ENCODE data around the gene GALNT1. TPM values are rescaled to one million over a fixed set of nuclear protein-coding genes. Genes with fewer than 3 reads are reported as not detected.

Gene GALNT1
- total RNA-seq, 1 experiment from 2014 or later, result 54.7 TPM

- no peaks in the 10 kb centered on the region for H4K20me1 ChIP-seq (ENCODE audit: insufficient read depth)
- no peaks in the 10 kb centered on the region for H3K27me3 ChIP-seq (ENCODE audit: insufficient read depth, low read length)
- BruUV-seq (replicated peaks), result no TSS peak
- ATAC-seq, result no peak
- H3K4me2 ChIP-seq (ENCODE audit: low read length), result no peak overlapping the region
- RAD21 ChIA-PET (ENCODE audit: low non-redundant PET in 1 of 2, low total read pairs in 2 of 2, uncharacterized antibody in 2 of 2, unreplicated experiment in 2 of 2), result no interaction called here
- H3K36me3 ChIP-seq (ENCODE audit: control insufficient read depth in 1 of 2, insufficient read depth in 2 of 2, low read length in 2 of 2), result no peaks in the 10 kb centered on the region
- no peak overlapping the region for H3K9ac ChIP-seq (ENCODE audit: low read length)
- no peak for TF ChIP-seq YY1 (IDR thresholded peaks at IDR 0.05; ENCODE audit: extremely low read depth, insufficient replicate concordance, low read depth, low read length)
- no peak for TF ChIP-seq SP1 (IDR thresholded peaks at IDR 0.05; ENCODE audit: low read depth)
- peak; percentile 19; the same call in 1 of the 2 replicates for TF ChIP-seq REST (IDR thresholded peaks at IDR 0.05; ENCODE audit: low read depth)
- no peak for TF ChIP-seq SRF (IDR thresholded peaks at IDR 0.05; ENCODE audit: low read depth)
- no peak overlapping the region for H3K27ac ChIP-seq (ENCODE audit: low read depth, low read length)
- 0 out of 4 replicates have a peak, but pooled peaks cover 0 to 4% of the 10 kb centered on the region in 2 experiments for H3K9me3 ChIP-seq (ENCODE audit: control insufficient read depth in 1 of 2, insufficient read depth in 1 of 2, low read depth in 1 of 2, low read length in 2 of 2)
- POLR2A ChIA-PET, result no interaction called here
- no peak overlapping the region for H2AFZ ChIP-seq (ENCODE audit: low read depth, low read length, poor library complexity, severe bottlenecking)
- H3K79me2 ChIP-seq (ENCODE audit: insufficient read depth, low read length), result no peaks in the 10 kb centered on the region
- CTCF ChIA-PET, result no interaction called here
- no peaks in the 10 kb centered on the region for H3K9me2 ChIP-seq (ENCODE audit: insufficient read depth)
- H3K4me3 ChIP-seq (replicated peaks in 1 of 2; ENCODE audit: low read depth in 1 of 2, low read length in 2 of 2), result no peak overlapping the region
- H3K4me1 ChIP-seq (ENCODE audit: control insufficient read depth in 1 of 2, insufficient read depth in 2 of 2, low read length in 2 of 2), result no peaks in the 10 kb centered on the region
- DNase-seq (ENCODE audit: low read depth, low spot score), result no peak
- intact Hi-C loops (cut with micrococcal nuclease), result no loop called here
These were observed 90.5 kb downstream of the GALNT1 start for GRCh38 chr18:35671966-35672603.

- no peak for TF ChIP-seq ZFX (IDR thresholded peaks at IDR 0.05)
- TF ChIP-seq FOSL1 (IDR thresholded peaks at IDR 0.05; ENCODE audit: low read depth), result no peak
- TF ChIP-seq ZNF274 (IDR thresholded peaks at IDR 0.05; ENCODE audit: low read depth, low read length), result no peak
- no peak for TF ChIP-seq REST (IDR thresholded peaks at IDR 0.05; ENCODE audit: low read depth)
- TF ChIP-seq CEBPB (IDR thresholded peaks at IDR 0.05; ENCODE audit: low read depth), result no peak
- TF ChIP-seq CBX3 (IDR thresholded peaks at IDR 0.05; ENCODE audit: low read depth), result no peak
- ChIA-PET RAD21 (ENCODE audit: low non-redundant PET in 1 of 2, low total read pairs in 2 of 2, uncharacterized antibody in 2 of 2, unreplicated experiment in 2 of 2) (no interaction called here), CTCF (no interaction called here), POLR2A (no interaction called here)
- Histone ChIP-seq H3K4me1 (ENCODE audit: control insufficient read depth in 1 of 2, insufficient read depth in 2 of 2, low read length in 2 of 2) (no peaks in the 10 kb centered on the region), H3K4me2 (ENCODE audit: low read length) (no peak overlapping the region), H3K4me3 (replicated peaks in 1 of 2; ENCODE audit: low read depth in 1 of 2, low read length in 2 of 2) (no peak overlapping the region), H3K27ac (ENCODE audit: low read depth, low read length) (no peak overlapping the region), H2AFZ (ENCODE audit: low read depth, low read length, poor library complexity, severe bottlenecking) (no peak overlapping the region), H3K9me3 (ENCODE audit: control insufficient read depth in 1 of 2, insufficient read depth in 1 of 2, low read depth in 1 of 2, low read length in 2 of 2) (no peaks in the 10 kb centered on the region), H4K20me1 (ENCODE audit: insufficient read depth) (no peaks in the 10 kb centered on the region), H3K9ac (ENCODE audit: low read length) (no peak overlapping the region), H3K36me3 (ENCODE audit: control insufficient read depth in 1 of 2, insufficient read depth in 2 of 2, low read length in 2 of 2) (no peaks in the 10 kb centered on the region), H3K27me3 (ENCODE audit: insufficient read depth, low read length) (no peaks in the 10 kb centered on the region), H3K9me2 (ENCODE audit: insufficient read depth) (no peaks in the 10 kb centered on the region), H3K79me2 (ENCODE audit: insufficient read depth, low read length) (no peaks in the 10 kb centered on the region)
- intact Hi-C loops (cut with micrococcal nuclease), result no loop called here
- DNase-seq (ENCODE audit: low read depth, low spot score), result no peak
- no TSS peak for BruUV-seq (replicated peaks)
- no peak for ATAC-seq
These were observed 91.4 kb downstream of the GALNT1 start for GRCh38 chr18:35672897-35673296.
